Liver (tissue), 9 donors: Measurements from ENCODE around the gene KRTAP12-4. TPM values are rescaled to one million over a fixed set of nuclear protein-coding genes. Genes with fewer than 3 reads are reported as not detected.
"Not testable (repeated sequence)": the region's sequence is repeated elsewhere in the genome, so short reads cannot be mapped to it uniquely, and the experiment has no call there.

Experiments
- DNase-seq: peaks from one replicate; pipeline ENCODE4 v3.0.0-alpha.2; 2017; ENCODE audit warnings: low spot score
- H3K27ac ChIP-seq, 2 donors: one replicate each; pipeline ENCODE4 v1.7.0; 2013; ENCODE audit warnings: inconsistent platforms in 2 of 2, low read length in 2 of 2, control low read depth in 1 of 2, low read depth in 1 of 2, mild to moderate bottlenecking in 1 of 2
- H3K27me3 ChIP-seq, 4 donors: one replicate each; pipeline versions ENCODE4 v1.6.1 to v1.7.0; 2013; ENCODE audit warnings: low read length in 3 of 4, inconsistent platforms in 1 of 4, mild to moderate bottlenecking in 1 of 4, moderate library complexity in 1 of 4; ENCODE audit not compliant: control insufficient read depth in 4 of 4, insufficient read depth in 4 of 4
- H3K36me3 ChIP-seq, 4 donors: one replicate each; pipeline versions ENCODE4 v1.6.1 to v1.7.0; 2013; ENCODE audit warnings: low read length in 3 of 4, mild to moderate bottlenecking in 3 of 4, low read depth in 1 of 4, moderate library complexity in 1 of 4; ENCODE audit not compliant: control insufficient read depth in 4 of 4, insufficient read depth in 3 of 4
- H3K4me1 ChIP-seq, 4 donors: one replicate each; pipeline versions ENCODE4 v1.6.1 to v1.7.0; 2013; ENCODE audit warnings: low read length in 3 of 4, mild to moderate bottlenecking in 3 of 4, moderate library complexity in 1 of 4; ENCODE audit not compliant: control insufficient read depth in 4 of 4, insufficient read depth in 4 of 4
- H3K4me3 ChIP-seq, 3 donors: one replicate each; pipeline versions ENCODE4 v1.6.1 to v1.7.0; 2013; ENCODE audit warnings: low read length in 3 of 3, control low read depth in 1 of 3, low read depth in 1 of 3, mild to moderate bottlenecking in 1 of 3
- H3K9ac ChIP-seq, 2 donors: one replicate each; pipeline ENCODE4 v1.7.0; 2013; ENCODE audit warnings: low read length in 2 of 2, mild to moderate bottlenecking in 2 of 2, moderate library complexity in 2 of 2, control low read depth in 1 of 2, low read depth in 1 of 2
- H3K9me3 ChIP-seq, 4 donors: one replicate each; pipeline versions ENCODE4 v1.6.1 to v1.7.0; 2013; ENCODE audit warnings: low read length in 3 of 4; ENCODE audit not compliant: control insufficient read depth in 4 of 4
- ATF3 ChIP-seq: IDR thresholded peaks from 2 replicates; pipeline ENCODE4 v1.6.1; 2016; ENCODE audit warnings: antibody characterized with exemption
- EGR1 ChIP-seq, 2 donors: IDR thresholded peaks; 2 replicates each; pipeline ENCODE4 v1.6.1; 2016 to 2018; ENCODE audit warnings: antibody characterized with exemption in 2 of 2, low read depth in 2 of 2
- FOXA1 ChIP-seq: IDR thresholded peaks from 2 replicates; pipeline ENCODE4 v1.6.1; 2016; ENCODE audit warnings: antibody characterized with exemption
- GABPA ChIP-seq, 2 donors: IDR thresholded peaks in 1 of 2; conservative IDR thresholded peaks in 1 of 2; 2 replicates each; pipeline ENCODE4 v1.6.1; 2016; ENCODE audit warnings: antibody characterized with exemption in 2 of 2, mild to moderate bottlenecking in 1 of 2, moderate library complexity in 1 of 2
- HNF4G ChIP-seq: IDR thresholded peaks from 2 replicates; pipeline ENCODE4 v1.6.1; 2016; ENCODE audit warnings: antibody characterized with exemption
- MAX ChIP-seq: IDR thresholded peaks from 2 replicates; pipeline ENCODE4 v1.6.1; 2016; ENCODE audit warnings: antibody characterized with exemption
- NR2F2 ChIP-seq: IDR thresholded peaks from 2 replicates; pipeline ENCODE4 v1.6.1; 2016; ENCODE audit warnings: antibody characterized with exemption
- SP1 ChIP-seq: IDR thresholded peaks from 2 replicates; pipeline ENCODE4 v1.6.1; 2018; ENCODE audit warnings: antibody characterized with exemption, mild to moderate bottlenecking
- YY1 ChIP-seq: IDR thresholded peaks from 2 replicates; pipeline ENCODE4 v1.6.1; 2016; ENCODE audit warnings: antibody characterized with exemption, mild to moderate bottlenecking
- WGBS: extraction: QIAGEN DNeasy Blood & Tissue Kit; methylation state at CpG from one replicate; pipeline ENCODE4 v1.1.7; 2013; 5-methylcytosine and 5-hydroxymethylcytosine counted together
- polyA plus RNA-seq, 2 donors: library from polyadenylated mRNA; stranded (reverse) in 1 of 2; unstranded in 1 of 2; fragments of 200-250 nt in 1 of 2; fragments of >200 nt in 1 of 2; fragmentation: Nextera tagmentation in 1 of 2; extraction: Ambion mirVana in 1 of 2; gene quantifications; one replicate each; pipeline versions ENCODE4 v1.2.1 to v1.2.3, GENCODE V29; 2013 to 2015
- total RNA-seq, 2 donors: library from RNA; depleted of rRNA; stranded (reverse); fragments of >200 nt; gene quantifications; one replicate each; pipeline ENCODE4 v1.2.3, GENCODE V29; 2014
- TF ChIP-seq, protein P1 (sequence below): fragments of 150-350 bp; IDR thresholded peaks from 2 replicates; pipeline ENCODE4 v1.5.1; 2017; ENCODE audit warnings: improper control_type of control experiment, low read depth, low read length; ENCODE audit not compliant: missing input control
- TF ChIP-seq, protein P2 (sequence below): IDR thresholded peaks from 2 replicates; pipeline ENCODE4 v1.6.1; 2016; ENCODE audit warnings: antibody characterized with exemption, mild to moderate bottlenecking
- donor health status: healthy.
- donor health status: healthy.
- donor health status: healthy.
- donor health status: healthy.
- donor health status: healthy.

KRTAP12-4 gene
- total and polyA plus RNA-seq, 4 donors, result not detected

- H3K4me3 ChIP-seq, result no peak overlapping the region
- H3K36me3 ChIP-seq, result no peaks in the 10 kb centered on the region
- no peak overlapping the region for H3K9ac ChIP-seq
- 33% methylated on average over 14 of the region's 14 CpGs for WGBS
- TF ChIP-seq FOXA1 (no peak), GABPA (IDR thresholded peaks at IDR 0.05 in 1 of 2, conservative IDR thresholded peaks at IDR 0.05 in 1 of 2) (no peak), NR2F2 (no peak), HNF4G (no peak), EGR1 (IDR thresholded peaks at IDR 0.05; ENCODE audit: low read depth in 2 of 2) (no peak), SP1 (no peak), MAX (no peak), ATF3 (no peak)
- TF ChIP-seq, protein P1, sequence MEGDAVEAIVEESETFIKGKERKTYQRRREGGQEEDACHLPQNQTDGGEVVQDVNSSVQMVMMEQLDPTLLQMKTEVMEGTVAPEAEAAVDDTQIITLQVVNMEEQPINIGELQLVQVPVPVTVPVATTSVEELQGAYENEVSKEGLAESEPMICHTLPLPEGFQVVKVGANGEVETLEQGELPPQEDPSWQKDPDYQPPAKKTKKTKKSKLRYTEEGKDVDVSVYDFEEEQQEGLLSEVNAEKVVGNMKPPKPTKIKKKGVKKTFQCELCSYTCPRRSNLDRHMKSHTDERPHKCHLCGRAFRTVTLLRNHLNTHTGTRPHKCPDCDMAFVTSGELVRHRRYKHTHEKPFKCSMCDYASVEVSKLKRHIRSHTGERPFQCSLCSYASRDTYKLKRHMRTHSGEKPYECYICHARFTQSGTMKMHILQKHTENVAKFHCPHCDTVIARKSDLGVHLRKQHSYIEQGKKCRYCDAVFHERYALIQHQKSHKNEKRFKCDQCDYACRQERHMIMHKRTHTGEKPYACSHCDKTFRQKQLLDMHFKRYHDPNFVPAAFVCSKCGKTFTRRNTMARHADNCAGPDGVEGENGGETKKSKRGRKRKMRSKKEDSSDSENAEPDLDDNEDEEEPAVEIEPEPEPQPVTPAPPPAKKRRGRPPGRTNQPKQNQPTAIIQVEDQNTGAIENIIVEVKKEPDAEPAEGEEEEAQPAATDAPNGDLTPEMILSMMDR, result no peak
- TF ChIP-seq, protein P2, sequence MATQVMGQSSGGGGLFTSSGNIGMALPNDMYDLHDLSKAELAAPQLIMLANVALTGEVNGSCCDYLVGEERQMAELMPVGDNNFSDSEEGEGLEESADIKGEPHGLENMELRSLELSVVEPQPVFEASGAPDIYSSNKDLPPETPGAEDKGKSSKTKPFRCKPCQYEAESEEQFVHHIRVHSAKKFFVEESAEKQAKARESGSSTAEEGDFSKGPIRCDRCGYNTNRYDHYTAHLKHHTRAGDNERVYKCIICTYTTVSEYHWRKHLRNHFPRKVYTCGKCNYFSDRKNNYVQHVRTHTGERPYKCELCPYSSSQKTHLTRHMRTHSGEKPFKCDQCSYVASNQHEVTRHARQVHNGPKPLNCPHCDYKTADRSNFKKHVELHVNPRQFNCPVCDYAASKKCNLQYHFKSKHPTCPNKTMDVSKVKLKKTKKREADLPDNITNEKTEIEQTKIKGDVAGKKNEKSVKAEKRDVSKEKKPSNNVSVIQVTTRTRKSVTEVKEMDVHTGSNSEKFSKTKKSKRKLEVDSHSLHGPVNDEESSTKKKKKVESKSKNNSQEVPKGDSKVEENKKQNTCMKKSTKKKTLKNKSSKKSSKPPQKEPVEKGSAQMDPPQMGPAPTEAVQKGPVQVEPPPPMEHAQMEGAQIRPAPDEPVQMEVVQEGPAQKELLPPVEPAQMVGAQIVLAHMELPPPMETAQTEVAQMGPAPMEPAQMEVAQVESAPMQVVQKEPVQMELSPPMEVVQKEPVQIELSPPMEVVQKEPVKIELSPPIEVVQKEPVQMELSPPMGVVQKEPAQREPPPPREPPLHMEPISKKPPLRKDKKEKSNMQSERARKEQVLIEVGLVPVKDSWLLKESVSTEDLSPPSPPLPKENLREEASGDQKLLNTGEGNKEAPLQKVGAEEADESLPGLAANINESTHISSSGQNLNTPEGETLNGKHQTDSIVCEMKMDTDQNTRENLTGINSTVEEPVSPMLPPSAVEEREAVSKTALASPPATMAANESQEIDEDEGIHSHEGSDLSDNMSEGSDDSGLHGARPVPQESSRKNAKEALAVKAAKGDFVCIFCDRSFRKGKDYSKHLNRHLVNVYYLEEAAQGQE, result no peak
- peaks cover 0 to 2% (median under 1%) of the 10 kb centered on the region in 4 donors for H3K27me3 ChIP-seq
- no peaks in the 10 kb centered on the region for H3K9me3 ChIP-seq
- H3K4me1 ChIP-seq, result no peaks in the 10 kb centered on the region
- peak; percentile 25 for DNase-seq
- no peak overlapping the region for H3K27ac ChIP-seq
These were observed 31.7 kb upstream of the KRTAP12-4 start for GRCh38 chr21:44686000-44686781.

GRCh38 chr21:44685050-44685449 is 30.6 kb upstream of the KRTAP12-4 start:
- not testable (repeated sequence) for H3K9ac ChIP-seq, H3K9me3 ChIP-seq, H3K4me3 ChIP-seq, H3K36me3 ChIP-seq, H3K27me3 ChIP-seq, H3K27ac ChIP-seq, H3K4me1 ChIP-seq, DNase-seq
- WGBS, result 67% methylated on average over 6 of the region's 6 CpGs

- H3K4me1 ChIP-seq, result no peaks in the 10 kb centered on the region
- DNase-seq, result no peak
- 61% methylated on average over 6 of the region's 6 CpGs for WGBS
- no peak for TF ChIP-seq FOXA1
- no peak for TF ChIP-seq YY1
- TF ChIP-seq, protein P2, result no peak
- TF ChIP-seq MAX, result no peak
- TF ChIP-seq ATF3, result no peak
- no peak for TF ChIP-seq EGR1 (IDR thresholded peaks at IDR 0.05; ENCODE audit: low read depth in 2 of 2)
- no peak for TF ChIP-seq NR2F2
- no peak for TF ChIP-seq SP1
- peaks cover 0 to 2% (median under 1%) of the 10 kb centered on the region in 4 donors for H3K27me3 ChIP-seq
- H3K9me3 ChIP-seq, result no peaks in the 10 kb centered on the region
- H3K36me3 ChIP-seq, result no peaks in the 10 kb centered on the region
- no peak overlapping the region for H3K4me3 ChIP-seq
- H3K9ac ChIP-seq, result no peak overlapping the region
- no peak overlapping the region for H3K27ac ChIP-seq
These were observed 30.0 kb upstream of the KRTAP12-4 start for GRCh38 chr21:44684483-44684882.
